PC-3 (cell line): ENCODE data around the gene LRCH1.

Source experiments
- CTCF ChIP-seq: fragments of 300-600 bp; sonication (generic); conservative IDR thresholded peaks from 2 replicates; pipeline ENCODE4 v1.5.1; 2017; ENCODE audit warnings: antibody characterized with exemption, low read depth, mild to moderate bottlenecking, low read length
- EZH2 ChIP-seq: fragments of 300-600 bp; sonication (generic); IDR thresholded peaks from one replicate; pipeline ENCODE4 v1.6.1; 2017; ENCODE audit warnings: antibody characterized with exemption, mild to moderate bottlenecking, low read length; ENCODE audit not compliant: unreplicated experiment
- EZH2phosphoT487 ChIP-seq: fragments of 300-600 bp; sonication (generic); IDR thresholded peaks from 2 replicates; pipeline ENCODE4 v1.6.1; 2018; ENCODE audit warnings: mild to moderate bottlenecking, antibody characterized with exemption, low read length, borderline replicate concordance

- TF ChIP-seq CTCF (no peak), EZH2 (no peak), EZH2phosphoT487 (no peak)
These were observed 48.9 kb upstream of the LRCH1 start for GRCh38 chr13:46504036-46504435.
